ENCODE results near the gene ARID1B.

GRCh38 chr6:156808287-156808686 is 31.1 kb downstream of the ARID1B start:
- TF ChIP-seq EZH2 (IDR thresholded peaks at IDR 0.05; ENCODE audit: borderline replicate concordance, low read depth, low read length) (no peak), GTF2F1 (IDR thresholded peaks at IDR 0.05; ENCODE audit: low read depth, low read length) (no peak), ZBTB33 (CRISPR knock-in tag; IDR thresholded peaks at IDR 0.05) (no peak), JUNB (CRISPR knock-in tag; conservative IDR thresholded peaks at IDR 0.05) (no peak), MAX (CRISPR knock-in tag; IDR thresholded peaks at IDR 0.05) (no peak), CTCF (IDR thresholded peaks at IDR 0.05 in 2 of 3, conservative IDR thresholded peaks at IDR 0.05 in 1 of 3; ENCODE audit: insufficient read depth in 2 of 3, low read depth in 1 of 3, low read length in 3 of 3) (no peak), FOXP4 (CRISPR knock-in tag; IDR thresholded peaks at IDR 0.05; ENCODE audit: borderline replicate concordance) (no peak)
